K562 (cell line): Measurements from ENCODE around the gene KIF3A. TPM values are rescaled to one million over a fixed set of nuclear protein-coding genes. Genes with fewer than 3 reads are reported as not detected.

ENCODE experiments used
- BHLHE40 ChIP-seq: IDR thresholded peaks from 2 replicates; pipeline ENCODE4 v1.6.1; 2011; ENCODE audit warnings: low read length, improper control_type of control experiment
- GABPB1 ChIP-seq: sonication (generic); formaldehyde crosslinking; IDR thresholded peaks from 2 replicates; pipeline ENCODE4 v1.8.0; 2022; ENCODE audit warnings: mild to moderate bottlenecking, missing genetic modification reagents
- HNRNPK ChIP-seq: fragments of 200-400 bp; formaldehyde crosslinking; IDR thresholded peaks from one replicate; pipeline ENCODE4 v1.6.1; 2018; ENCODE audit warnings: mild to moderate bottlenecking, low read depth, low read length; ENCODE audit not compliant: poor library complexity, severe bottlenecking
- MCM2 ChIP-seq: fragments of 450-650 bp; IDR thresholded peaks from 2 replicates; pipeline ENCODE4 v1.6.1; 2017; ENCODE audit warnings: low read depth, mild to moderate bottlenecking
- NEUROD1 ChIP-seq: fragments of 150-350 bp; IDR thresholded peaks from 2 replicates; pipeline ENCODE4 v1.6.1; 2014; ENCODE audit warnings: borderline replicate concordance, low read length, low read depth; ENCODE audit not compliant: partially characterized antibody
- POLR2AphosphoS2 ChIP-seq: IDR thresholded peaks from 2 replicates; pipeline ENCODE4 v1.6.1; 2012; ENCODE audit warnings: low read length, improper control_type of control experiment
- PTBP1 ChIP-seq: fragments of 200-400 bp; formaldehyde crosslinking; IDR thresholded peaks from 2 replicates; pipeline ENCODE4 v1.6.1; 2017; ENCODE audit warnings: low read depth, low read length
- RBM25 ChIP-seq: fragments of 200-400 bp; formaldehyde crosslinking; IDR thresholded peaks from 2 replicates; pipeline ENCODE4 v1.6.1; 2018; ENCODE audit warnings: low read length, low read depth, moderate library complexity; ENCODE audit not compliant: severe bottlenecking
- SAFB2 ChIP-seq: fragments of 200-400 bp; formaldehyde crosslinking; IDR thresholded peaks from 2 replicates; pipeline ENCODE4 v1.6.1; 2018; ENCODE audit warnings: borderline replicate concordance, low read length, low read depth, moderate library complexity; ENCODE audit not compliant: severe bottlenecking
- ZBED1 ChIP-seq: IDR thresholded peaks from 2 replicates; pipeline ENCODE4 v1.6.1; 2014
- ZBTB17 ChIP-seq: fragments of 450-650 bp; formaldehyde crosslinking; IDR thresholded peaks from 2 replicates; pipeline ENCODE4 v1.4.0; 2020; ENCODE audit warnings: mild to moderate bottlenecking
- ZKSCAN1 ChIP-seq: fragments of 150-350 bp; IDR thresholded peaks from 2 replicates; pipeline ENCODE4 v1.6.1; 2016; ENCODE audit warnings: low read depth, low read length
- ZNF140 ChIP-seq: fragments of 250-450 bp; sonication (Bioruptor Pico); IDR thresholded peaks from 2 replicates; pipeline ENCODE4 v1.8.0; 2021; ENCODE audit warnings: moderate library complexity, mild to moderate bottlenecking, inconsistent platforms
- ZNF586 ChIP-seq: fragments of 450-650 bp; formaldehyde crosslinking; conservative IDR thresholded peaks from 2 replicates; pipeline ENCODE4 v1.4.0; 2020; ENCODE audit warnings: mild to moderate bottlenecking, moderate library complexity
- ZNF589 ChIP-seq: fragments of 200-800 bp; sonication (Bioruptor generic); IDR thresholded peaks from 2 replicates; pipeline ENCODE4 v1.6.1; 2016; ENCODE audit warnings: low read depth, missing genetic modification characterization, missing compliant biosample characterization
- polyA plus RNA-seq, 8 experiments: library from polyadenylated mRNA; depleted of rRNA in 4 of 8; stranded (reverse) in 5 of 8; unstranded in 3 of 8; fragments of >200 nt; fragmentation: Nextera tagmentation in 2 of 8; fragmentation: Illumina TruSeq in 1 of 8; extraction: Ambion mirVana in 2 of 8; extraction: Trizol in 1 of 8; gene quantifications; 2 replicates each; pipeline versions ENCODE4 v1.2.1 to v1.2.3, GENCODE V29; 2011 to 2014; ENCODE audit warnings: inconsistent platforms in 1 of 8, missing spikeins in 1 of 8
- total RNA-seq, 7 experiments: library from RNA; depleted of rRNA in 6 of 7; stranded (reverse); fragments of >200 nt in 6 of 7; fragmentation: Illumina TruSeq in 2 of 7; extraction: Trizol in 2 of 7; gene quantifications; 2 replicates each; pipeline versions ENCODE4 v1.2.1 to v1.2.3, GENCODE V29; 2011 to 2021; ENCODE audit warnings: low replicate concordance in 1 of 7
- TF ChIP-seq, protein P1 (sequence below): fragments of 450-650 bp; IDR thresholded peaks from 2 replicates; pipeline ENCODE4 v1.6.1; 2016; ENCODE audit warnings: low read depth
- TF ChIP-seq, protein P2 (sequence below): fragments of 450-650 bp; IDR thresholded peaks from 2 replicates; pipeline ENCODE4 v1.6.1; 2016; ENCODE audit warnings: low read depth, mild to moderate bottlenecking, moderate library complexity
- TF ChIP-seq, protein P3 (sequence below): fragments of 450-650 bp; formaldehyde crosslinking; IDR thresholded peaks from 2 replicates; pipeline ENCODE4 v1.4.0; 2022; ENCODE audit warnings: missing genetic modification characterization

Gene KIF3A
- total and polyA plus RNA-seq, 9 of the 15 experiments (the other 6 are each of a cell fraction or from before 2014, with no cell fraction given): 1.5 to 7.8 (median 6.0) TPM

GRCh38 chr5:132663771-132664695, 73.3 kb downstream of the KIF3A start (continued):
- TF ChIP-seq NEUROD1 (peak; percentile 22), SAFB2 (no peak), ZNF586 (CRISPR knock-in tag) (no peak), BHLHE40 (no peak; the same call in 1 of the 2 replicates), ZBTB17 (CRISPR knock-in tag) (0 out of 2 replicates have a peak, but pooled peaks have one; percentile 20), ZNF589 (CRISPR knock-in tag) (peak; percentile 90), RBM25 (no peak), GABPB1 (CRISPR knock-in tag) (no peak), MCM2 (no peak), PTBP1 (no peak), ZKSCAN1 (no peak), HNRNPK (no peak), ZBED1 (no peak), ZNF140 (CRISPR knock-in tag) (no peak), POLR2AphosphoS2 (no peak)
- TF ChIP-seq, protein P1, sequence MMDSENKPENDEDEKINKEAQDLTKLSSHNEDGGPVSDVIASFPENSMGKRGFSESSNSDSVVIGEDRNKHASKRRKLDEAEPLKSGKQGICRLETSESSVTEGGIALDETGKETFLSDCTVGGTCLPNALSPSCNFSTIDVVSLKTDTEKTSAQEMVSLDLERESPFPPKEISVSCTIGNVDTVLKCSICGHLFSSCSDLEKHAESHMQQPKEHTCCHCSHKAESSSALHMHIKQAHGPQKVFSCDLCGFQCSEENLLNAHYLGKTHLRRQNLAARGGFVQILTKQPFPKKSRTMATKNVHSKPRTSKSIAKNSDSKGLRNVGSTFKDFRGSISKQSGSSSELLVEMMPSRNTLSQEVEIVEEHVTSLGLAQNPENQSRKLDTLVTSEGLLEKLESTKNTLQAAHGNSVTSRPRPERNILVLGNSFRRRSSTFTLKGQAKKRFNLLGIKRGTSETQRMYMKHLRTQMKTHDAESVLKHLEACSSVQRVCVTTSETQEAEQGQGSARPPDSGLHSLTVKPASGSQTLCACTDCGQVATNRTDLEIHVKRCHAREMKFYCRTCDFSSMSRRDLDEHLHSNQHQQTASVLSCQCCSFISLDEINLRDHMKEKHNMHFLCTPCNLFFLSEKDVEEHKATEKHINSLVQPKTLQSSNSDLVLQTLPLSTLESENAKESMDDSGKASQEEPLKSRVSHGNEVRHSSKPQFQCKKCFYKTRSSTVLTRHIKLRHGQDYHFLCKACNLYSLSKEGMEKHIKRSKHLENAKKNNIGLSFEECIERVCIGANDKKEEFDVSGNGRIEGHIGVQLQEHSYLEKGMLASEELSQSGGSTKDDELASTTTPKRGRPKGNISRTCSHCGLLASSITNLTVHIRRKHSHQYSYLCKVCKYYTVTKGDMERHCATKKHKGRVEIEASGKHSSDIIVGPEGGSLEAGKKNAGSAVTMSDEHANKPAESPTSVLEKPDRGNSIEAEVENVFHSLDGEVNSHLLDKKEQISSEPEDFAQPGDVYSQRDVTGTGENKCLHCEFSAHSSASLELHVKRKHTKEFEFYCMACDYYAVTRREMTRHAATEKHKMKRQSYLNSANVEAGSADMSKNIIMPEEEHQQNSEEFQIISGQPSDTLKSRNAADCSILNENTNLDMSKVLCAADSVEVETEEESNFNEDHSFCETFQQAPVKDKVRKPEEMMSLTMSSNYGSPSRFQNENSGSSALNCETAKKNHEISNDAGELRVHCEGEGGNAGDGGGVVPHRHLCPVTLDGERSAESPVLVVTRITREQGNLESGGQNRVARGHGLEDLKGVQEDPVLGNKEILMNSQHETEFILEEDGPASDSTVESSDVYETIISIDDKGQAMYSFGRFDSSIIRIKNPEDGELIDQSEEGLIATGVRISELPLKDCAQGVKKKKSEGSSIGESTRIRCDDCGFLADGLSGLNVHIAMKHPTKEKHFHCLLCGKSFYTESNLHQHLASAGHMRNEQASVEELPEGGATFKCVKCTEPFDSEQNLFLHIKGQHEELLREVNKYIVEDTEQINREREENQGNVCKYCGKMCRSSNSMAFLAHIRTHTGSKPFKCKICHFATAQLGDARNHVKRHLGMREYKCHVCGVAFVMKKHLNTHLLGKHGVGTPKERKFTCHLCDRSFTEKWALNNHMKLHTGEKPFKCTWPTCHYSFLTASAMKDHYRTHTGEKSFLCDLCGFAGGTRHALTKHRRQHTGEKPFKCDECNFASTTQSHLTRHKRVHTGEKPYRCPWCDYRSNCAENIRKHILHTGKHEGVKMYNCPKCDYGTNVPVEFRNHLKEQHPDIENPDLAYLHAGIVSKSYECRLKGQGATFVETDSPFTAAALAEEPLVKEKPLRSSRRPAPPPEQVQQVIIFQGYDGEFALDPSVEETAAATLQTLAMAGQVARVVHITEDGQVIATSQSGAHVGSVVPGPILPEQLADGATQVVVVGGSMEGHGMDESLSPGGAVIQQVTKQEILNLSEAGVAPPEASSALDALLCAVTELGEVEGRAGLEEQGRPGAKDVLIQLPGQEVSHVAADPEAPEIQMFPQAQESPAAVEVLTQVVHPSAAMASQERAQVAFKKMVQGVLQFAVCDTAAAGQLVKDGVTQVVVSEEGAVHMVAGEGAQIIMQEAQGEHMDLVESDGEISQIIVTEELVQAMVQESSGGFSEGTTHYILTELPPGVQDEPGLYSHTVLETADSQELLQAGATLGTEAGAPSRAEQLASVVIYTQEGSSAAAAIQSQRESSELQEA: no peak
- TF ChIP-seq, protein P2, sequence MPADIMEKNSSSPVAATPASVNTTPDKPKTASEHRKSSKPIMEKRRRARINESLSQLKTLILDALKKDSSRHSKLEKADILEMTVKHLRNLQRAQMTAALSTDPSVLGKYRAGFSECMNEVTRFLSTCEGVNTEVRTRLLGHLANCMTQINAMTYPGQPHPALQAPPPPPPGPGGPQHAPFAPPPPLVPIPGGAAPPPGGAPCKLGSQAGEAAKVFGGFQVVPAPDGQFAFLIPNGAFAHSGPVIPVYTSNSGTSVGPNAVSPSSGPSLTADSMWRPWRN: no peak
- TF ChIP-seq, protein P3, sequence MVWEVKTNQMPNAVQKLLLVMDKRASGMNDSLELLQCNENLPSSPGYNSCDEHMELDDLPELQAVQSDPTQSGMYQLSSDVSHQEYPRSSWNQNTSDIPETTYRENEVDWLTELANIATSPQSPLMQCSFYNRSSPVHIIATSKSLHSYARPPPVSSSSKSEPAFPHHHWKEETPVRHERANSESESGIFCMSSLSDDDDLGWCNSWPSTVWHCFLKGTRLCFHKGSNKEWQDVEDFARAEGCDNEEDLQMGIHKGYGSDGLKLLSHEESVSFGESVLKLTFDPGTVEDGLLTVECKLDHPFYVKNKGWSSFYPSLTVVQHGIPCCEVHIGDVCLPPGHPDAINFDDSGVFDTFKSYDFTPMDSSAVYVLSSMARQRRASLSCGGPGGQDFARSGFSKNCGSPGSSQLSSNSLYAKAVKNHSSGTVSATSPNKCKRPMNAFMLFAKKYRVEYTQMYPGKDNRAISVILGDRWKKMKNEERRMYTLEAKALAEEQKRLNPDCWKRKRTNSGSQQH (CRISPR knock-in tag): 0 out of 2 replicates have a peak, but pooled peaks have one; percentile 41
